Panc1 (cell line): ENCODE data around the gene SAFB2.

Source experiments
- CTCF ChIP-seq: fragments of 450-650 bp; IDR thresholded peaks from 2 replicates; pipeline ENCODE4 v1.5.1; 2017; ENCODE audit warnings: mild to moderate bottlenecking
- SIN3A ChIP-seq: IDR thresholded peaks from 2 replicates; pipeline ENCODE4 v1.6.1; 2012; ENCODE audit warnings: low read depth, mild to moderate bottlenecking, low read length, moderate library complexity, borderline replicate concordance; ENCODE audit not compliant: insufficient read depth
- TCF7L2 ChIP-seq: IDR thresholded peaks from 2 replicates; pipeline ENCODE4 v1.6.1; 2011; ENCODE audit warnings: mild to moderate bottlenecking, low read depth, low read length, inconsistent platforms

GRCh38 chr19:5664515-5664914 lies 41.9 kb upstream of the SAFB2 start:
- TF ChIP-seq CTCF (no peak), TCF7L2 (no peak), SIN3A (no peak)
